ENCODE measurements around the gene PCDHB13. TPM values are rescaled to one million over a fixed set of nuclear protein-coding genes. Genes with fewer than 3 reads are reported as not detected.
A peak's percentile ranks its signal among the peaks of the same experiment; 100 is the strongest.
"Not testable (repeated sequence)": the region's sequence is repeated elsewhere in the genome, so short reads cannot be mapped to it uniquely, and the experiment has no call there.

The PCDHB13 gene
- total RNA-seq, 1 donor from 2014 or later = 1.6 TPM

DNA sequence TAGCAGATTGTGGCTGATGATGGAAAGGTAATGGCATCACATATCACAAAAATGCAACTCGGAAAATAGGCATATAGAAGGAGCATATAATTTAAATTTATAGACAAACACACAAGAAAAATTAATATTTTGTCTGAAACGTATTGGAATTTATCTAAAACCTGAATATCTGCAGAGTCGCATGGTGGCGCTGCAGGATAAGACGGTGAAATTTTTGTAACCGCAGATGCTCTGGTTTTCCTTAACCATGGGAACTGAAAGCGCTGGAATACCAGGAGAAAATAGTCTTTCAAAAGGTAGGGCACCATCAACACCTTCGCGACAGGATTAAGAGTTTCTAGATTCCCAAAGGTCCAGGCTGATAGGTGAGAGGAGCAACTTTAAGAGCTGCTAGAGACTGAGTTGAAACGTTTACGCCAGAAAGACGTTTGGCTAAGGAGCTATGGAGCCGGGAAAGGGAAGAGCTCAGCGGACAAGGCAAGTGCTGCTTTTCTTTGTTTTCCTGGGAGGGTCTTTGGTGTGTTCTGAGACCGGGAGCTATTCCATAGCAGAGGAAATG lies 20.5 kb downstream of the PCDHB13 start:
- H3K36me3 ChIP-seq (ENCODE audit: control insufficient read depth in 3 of 3, insufficient read depth in 3 of 3, low read length in 3 of 3) = no peaks in the 10 kb centered on the region
- H3K4me3 ChIP-seq (ENCODE audit: low read length in 3 of 3) = peak overlapping the region; percentile 30 to 52 (median 52)
- no peaks in the 10 kb centered on the region for H3K4me1 ChIP-seq (ENCODE audit: control insufficient read depth in 3 of 3, insufficient read depth in 3 of 3, low read length in 3 of 3)
- peaks cover 19 to 28% (median 22%) of the 10 kb centered on the region in 3 donors for H3K9me3 ChIP-seq (ENCODE audit: control insufficient read depth in 3 of 3, low read length in 3 of 3)
- no peak overlapping the region for H3K9ac ChIP-seq (ENCODE audit: low read depth in 1 of 3, low read length in 3 of 3)
- no peak overlapping the region for H3K27ac ChIP-seq (ENCODE audit: low read depth, low read length)
- H3K27me3 ChIP-seq (ENCODE audit: control insufficient read depth in 3 of 3, insufficient read depth in 3 of 3, low read length in 3 of 3) = peaks cover 0 to 4% (median 0%) of the 10 kb centered on the region in 3 donors

DNA sequence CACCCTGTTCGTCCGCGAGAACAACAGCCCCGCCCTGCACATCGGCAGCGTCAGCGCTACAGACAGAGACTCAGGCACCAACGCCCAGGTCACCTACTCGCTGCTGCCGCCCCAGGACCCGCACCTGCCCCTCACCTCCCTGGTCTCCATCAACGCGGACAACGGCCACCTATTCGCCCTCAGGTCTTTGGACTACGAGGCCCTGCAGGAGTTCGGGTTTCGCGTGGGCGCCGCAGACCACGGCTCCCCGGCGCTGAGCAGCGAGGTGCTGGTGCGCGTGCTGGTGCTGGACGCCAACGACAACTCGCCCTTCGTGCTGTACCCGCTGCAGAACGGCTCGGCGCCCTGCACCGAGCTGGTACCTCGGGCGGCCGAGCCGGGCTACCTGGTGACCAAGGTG lies 22.2 kb downstream of the PCDHB13 start:
- H3K36me3 ChIP-seq (ENCODE audit: control insufficient read depth in 3 of 3, insufficient read depth in 3 of 3, low read length in 3 of 3); H3K4me1 ChIP-seq (ENCODE audit: control insufficient read depth in 3 of 3, insufficient read depth in 3 of 3, low read length in 3 of 3); H3K27me3 ChIP-seq (ENCODE audit: control insufficient read depth in 3 of 3, insufficient read depth in 3 of 3, low read length in 3 of 3); H3K9ac ChIP-seq (ENCODE audit: low read depth in 1 of 3, low read length in 3 of 3); H3K27ac ChIP-seq (ENCODE audit: low read depth, low read length); H3K4me3 ChIP-seq (ENCODE audit: low read length in 3 of 3): not testable (repeated sequence)
- peaks cover 32 to 33% (median 33%) of the 10 kb centered on the region in 3 donors for H3K9me3 ChIP-seq (ENCODE audit: control insufficient read depth in 3 of 3, low read length in 3 of 3)

- Histone ChIP-seq H3K4me1 (ENCODE audit: control insufficient read depth in 3 of 3, insufficient read depth in 3 of 3, low read length in 3 of 3) (no peaks in the 10 kb centered on the region), H3K9me3 (ENCODE audit: control insufficient read depth in 3 of 3, low read length in 3 of 3) (peaks cover 33 to 39% (median 38%) of the 10 kb centered on the region in 3 donors), H3K36me3 (ENCODE audit: control insufficient read depth in 3 of 3, insufficient read depth in 3 of 3, low read length in 3 of 3) (no peaks in the 10 kb centered on the region), H3K27ac (ENCODE audit: low read depth, low read length) (no peak overlapping the region), H3K9ac (ENCODE audit: low read depth in 1 of 3, low read length in 3 of 3) (no peak overlapping the region), H3K27me3 (ENCODE audit: control insufficient read depth in 3 of 3, insufficient read depth in 3 of 3, low read length in 3 of 3) (peaks cover 0 to 4% (median 0%) of the 10 kb centered on the region in 3 donors), H3K4me3 (ENCODE audit: low read length in 3 of 3) (peak overlapping the region in 1 of 3 donors; percentile 3)
Measured at GRCh38 chr5:141236516-141237313, 23.0 kb downstream of the PCDHB13 start.

DNA sequence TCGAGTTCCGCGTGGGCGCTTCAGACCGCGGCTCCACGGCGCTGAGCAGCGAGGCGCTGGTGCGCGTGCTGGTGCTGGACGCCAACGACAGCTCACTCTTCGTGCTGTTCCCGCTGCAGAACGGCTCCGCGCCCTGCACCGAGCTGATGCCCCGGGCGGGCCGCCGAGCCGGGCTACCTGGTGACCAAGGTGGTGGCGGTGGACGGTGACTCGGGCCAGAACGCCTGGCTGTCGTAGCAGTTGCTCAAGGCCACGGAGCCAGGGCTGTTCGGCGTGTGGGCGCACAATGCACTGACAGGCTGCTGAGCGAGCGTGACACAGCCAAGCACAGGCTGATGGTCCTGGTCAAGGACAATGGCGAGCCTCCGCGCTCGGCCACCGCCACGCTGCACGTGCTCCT lies 27.8 kb downstream of the PCDHB13 start:
- Histone ChIP-seq H3K9ac (ENCODE audit: low read depth in 1 of 3, low read length in 3 of 3) (no peak overlapping the region), H3K36me3 (ENCODE audit: control insufficient read depth in 3 of 3, insufficient read depth in 3 of 3, low read length in 3 of 3) (no peaks in the 10 kb centered on the region), H3K27ac (ENCODE audit: low read depth, low read length) (no peak overlapping the region), H3K9me3 (ENCODE audit: control insufficient read depth in 3 of 3, low read length in 3 of 3) (peaks cover 33 to 41% (median 34%) of the 10 kb centered on the region in 3 donors), H3K4me1 (ENCODE audit: control insufficient read depth in 3 of 3, insufficient read depth in 3 of 3, low read length in 3 of 3) (no peaks in the 10 kb centered on the region), H3K4me3 (ENCODE audit: low read length in 3 of 3) (no peak overlapping the region), H3K27me3 (ENCODE audit: control insufficient read depth in 3 of 3, insufficient read depth in 3 of 3, low read length in 3 of 3) (peaks cover 0 to 3% (median 0%) of the 10 kb centered on the region in 3 donors)

- H3K9me3 ChIP-seq (ENCODE audit: control insufficient read depth in 3 of 3, low read length in 3 of 3) = peaks cover 22 to 47% (median 29%) of the 10 kb centered on the region in 3 donors
- H3K4me3 ChIP-seq (ENCODE audit: low read length in 3 of 3) = peak within 1 kb of the TSS; percentile 32 to 64 (median 57)
- no peak within 1 kb of the TSS for H3K9ac ChIP-seq (ENCODE audit: low read depth in 1 of 3, low read length in 3 of 3)
- H3K36me3 ChIP-seq (ENCODE audit: control insufficient read depth in 3 of 3, insufficient read depth in 3 of 3, low read length in 3 of 3) = no peaks in the 10 kb centered on the region
- H3K4me1 ChIP-seq (ENCODE audit: control insufficient read depth in 3 of 3, insufficient read depth in 3 of 3, low read length in 3 of 3) = no peaks in the 10 kb centered on the region
- H3K27ac ChIP-seq (ENCODE audit: low read depth, low read length) = no peak within 1 kb of the TSS
- H3K27me3 ChIP-seq (ENCODE audit: control insufficient read depth in 3 of 3, insufficient read depth in 3 of 3, low read length in 3 of 3) = no peaks in the 10 kb centered on the region
Measured at GRCh38 chr5:141245250-141245717, 31.6 kb downstream of the PCDHB13 start, which contains the start of gene PCDHB15. TSS of gene PCDHB15 (plus strand) at chr5:141245395. CDS start at chr5:141245579, 184 bp downstream.

- not testable (repeated sequence) for H3K27ac ChIP-seq (ENCODE audit: low read depth, low read length); H3K9ac ChIP-seq (ENCODE audit: low read depth in 1 of 3, low read length in 3 of 3); H3K4me1 ChIP-seq (ENCODE audit: control insufficient read depth in 3 of 3, insufficient read depth in 3 of 3, low read length in 3 of 3); H3K4me3 ChIP-seq (ENCODE audit: low read length in 3 of 3); H3K27me3 ChIP-seq (ENCODE audit: control insufficient read depth in 3 of 3, insufficient read depth in 3 of 3, low read length in 3 of 3); H3K36me3 ChIP-seq (ENCODE audit: control insufficient read depth in 3 of 3, insufficient read depth in 3 of 3, low read length in 3 of 3)
- peaks cover 13 to 56% (median 23%) of the 10 kb centered on the region in 3 donors for H3K9me3 ChIP-seq (ENCODE audit: control insufficient read depth in 3 of 3, low read length in 3 of 3)
Measured at GRCh38 chr5:141246971-141247370, 33.3 kb downstream of the PCDHB13 start.

- not testable (repeated sequence) for H3K36me3 ChIP-seq (ENCODE audit: control insufficient read depth in 3 of 3, insufficient read depth in 3 of 3, low read length in 3 of 3); H3K4me1 ChIP-seq (ENCODE audit: control insufficient read depth in 3 of 3, insufficient read depth in 3 of 3, low read length in 3 of 3); H3K9ac ChIP-seq (ENCODE audit: low read depth in 1 of 3, low read length in 3 of 3); H3K4me3 ChIP-seq (ENCODE audit: low read length in 3 of 3); H3K27ac ChIP-seq (ENCODE audit: low read depth, low read length); H3K27me3 ChIP-seq (ENCODE audit: control insufficient read depth in 3 of 3, insufficient read depth in 3 of 3, low read length in 3 of 3)
- H3K9me3 ChIP-seq (ENCODE audit: control insufficient read depth in 3 of 3, low read length in 3 of 3) = peaks cover 13 to 54% (median 23%) of the 10 kb centered on the region in 3 donors
Measured at GRCh38 chr5:141247434-141247833, 33.7 kb downstream of the PCDHB13 start.

DNA sequence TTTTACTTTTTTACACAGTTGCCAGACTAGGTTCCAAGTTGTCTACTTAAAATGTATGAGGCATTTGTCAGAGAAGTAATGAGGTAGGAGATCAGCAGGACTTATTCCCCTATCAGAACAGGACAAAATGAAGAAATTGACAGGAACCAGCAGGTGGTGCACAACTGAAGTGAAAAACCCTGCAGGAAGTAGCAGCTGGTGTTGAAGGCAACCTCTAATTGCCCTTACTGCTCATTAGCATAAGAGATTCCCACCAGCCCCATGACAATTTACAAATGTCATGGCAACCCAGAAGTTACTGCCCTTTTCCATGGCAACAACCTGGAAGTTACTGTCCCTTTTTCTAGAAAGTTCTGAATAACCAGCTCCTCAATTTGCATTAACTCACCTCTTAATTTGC lies 36.9 kb downstream of the PCDHB13 start:
- H3K36me3 ChIP-seq (ENCODE audit: control insufficient read depth in 3 of 3, insufficient read depth in 3 of 3, low read length in 3 of 3) = no peaks in the 10 kb centered on the region
- no peaks in the 10 kb centered on the region for H3K27me3 ChIP-seq (ENCODE audit: control insufficient read depth in 3 of 3, insufficient read depth in 3 of 3, low read length in 3 of 3)
- peaks cover 14 to 67% (median 28%) of the 10 kb centered on the region in 3 donors for H3K9me3 ChIP-seq (ENCODE audit: control insufficient read depth in 3 of 3, low read length in 3 of 3)
- H3K4me3 ChIP-seq (ENCODE audit: low read length in 3 of 3) = peak overlapping the region in 1 of 3 donors; percentile 33
- no peaks in the 10 kb centered on the region for H3K4me1 ChIP-seq (ENCODE audit: control insufficient read depth in 3 of 3, insufficient read depth in 3 of 3, low read length in 3 of 3)
- no peak overlapping the region for H3K27ac ChIP-seq (ENCODE audit: low read depth, low read length)
- H3K9ac ChIP-seq (ENCODE audit: low read depth in 1 of 3, low read length in 3 of 3) = no peak overlapping the region

GRCh38 chr5:141258464-141258863 lies 44.7 kb downstream of the PCDHB13 start:
- H3K36me3 ChIP-seq (ENCODE audit: control insufficient read depth in 3 of 3, insufficient read depth in 3 of 3, low read length in 3 of 3) = no peaks in the 10 kb centered on the region
- H3K4me3 ChIP-seq (ENCODE audit: low read length in 3 of 3) = peak overlapping the region in 1 of 3 donors; percentile 32
- no peak overlapping the region for H3K9ac ChIP-seq (ENCODE audit: low read depth in 1 of 3, low read length in 3 of 3)
- H3K27me3 ChIP-seq (ENCODE audit: control insufficient read depth in 3 of 3, insufficient read depth in 3 of 3, low read length in 3 of 3) = no peaks in the 10 kb centered on the region
- no peaks in the 10 kb centered on the region for H3K4me1 ChIP-seq (ENCODE audit: control insufficient read depth in 3 of 3, insufficient read depth in 3 of 3, low read length in 3 of 3)
- H3K9me3 ChIP-seq (ENCODE audit: control insufficient read depth in 3 of 3, low read length in 3 of 3) = peaks cover 44 to 73% (median 47%) of the 10 kb centered on the region in 3 donors
- H3K27ac ChIP-seq (ENCODE audit: low read depth, low read length) = no peak overlapping the region

- peak overlapping the region in 1 of 3 donors; percentile 32 for H3K4me3 ChIP-seq (ENCODE audit: low read length in 3 of 3)
Measured at GRCh38 chr5:141258948-141259347, 45.2 kb downstream of the PCDHB13 start.

More at GRCh38 chr5:141258948-141259347, 45.2 kb downstream of the PCDHB13 start:
- Histone ChIP-seq H3K9me3 (ENCODE audit: control insufficient read depth in 3 of 3, low read length in 3 of 3) (peaks cover 43 to 75% (median 50%) of the 10 kb centered on the region in 3 donors), H3K4me1 (ENCODE audit: control insufficient read depth in 3 of 3, insufficient read depth in 3 of 3, low read length in 3 of 3) (no peaks in the 10 kb centered on the region), H3K36me3 (ENCODE audit: control insufficient read depth in 3 of 3, insufficient read depth in 3 of 3, low read length in 3 of 3) (no peaks in the 10 kb centered on the region), H3K27me3 (ENCODE audit: control insufficient read depth in 3 of 3, insufficient read depth in 3 of 3, low read length in 3 of 3) (no peaks in the 10 kb centered on the region), H3K27ac (ENCODE audit: low read depth, low read length) (no peak overlapping the region), H3K9ac (ENCODE audit: low read depth in 1 of 3, low read length in 3 of 3) (no peak overlapping the region)

Data from skeletal muscle tissue (tissue), 4 donors.